Measurements from ENCODE around the gene ETV6.

Gene ETV6

GRCh38 chr12:11862798-11863197 is 213.3 kb downstream of the ETV6 start:
- H3K27me3 ChIP-seq (ENCODE audit: insufficient read depth, low read depth), result no peaks in the 10 kb centered on the region
- H2AFZ ChIP-seq (ENCODE audit: low read depth), result no peak overlapping the region
- H3K27ac ChIP-seq, result no peak overlapping the region
- no peaks in the 10 kb centered on the region for H3K4me1 ChIP-seq (ENCODE audit: low read depth, poor library complexity, severe bottlenecking)
- H3K36me3 ChIP-seq (ENCODE audit: insufficient read depth), result no peaks in the 10 kb centered on the region
- no peaks in the 10 kb centered on the region for H3K79me2 ChIP-seq (ENCODE audit: insufficient read depth, low read depth)
- H4K20me1 ChIP-seq (ENCODE audit: insufficient read depth), result no peaks in the 10 kb centered on the region
- no peak overlapping the region for H3K9ac ChIP-seq
- H3K4me3 ChIP-seq (IDR thresholded peaks at IDR 0.05; ENCODE audit: insufficient read depth, low read depth, low read length), result no peak overlapping the region
- no peak for TF ChIP-seq CTCF (conservative IDR thresholded peaks at IDR 0.05; ENCODE audit: low read depth, low read length)
- no peak overlapping the region for H3K4me2 ChIP-seq

GRCh38 chr12:11863478-11863906 is 214.0 kb downstream of the ETV6 start:
- no peak for TF ChIP-seq CTCF (conservative IDR thresholded peaks at IDR 0.05; ENCODE audit: low read depth, low read length)

GRCh38 chr12:11863988-11864387 is 214.5 kb downstream of the ETV6 start:
- Histone ChIP-seq H3K27ac (no peak overlapping the region), H3K9ac (no peak overlapping the region), H3K36me3 (ENCODE audit: insufficient read depth) (no peaks in the 10 kb centered on the region)

More at GRCh38 chr12:11863478-11863906, 214.0 kb downstream of the ETV6 start:
- Histone ChIP-seq H3K27ac (no peak overlapping the region), H4K20me1 (ENCODE audit: insufficient read depth) (no peaks in the 10 kb centered on the region), H3K4me3 (IDR thresholded peaks at IDR 0.05; ENCODE audit: insufficient read depth, low read depth, low read length) (no peak overlapping the region), H3K27me3 (ENCODE audit: insufficient read depth, low read depth) (no peaks in the 10 kb centered on the region), H3K4me1 (ENCODE audit: low read depth, poor library complexity, severe bottlenecking) (no peaks in the 10 kb centered on the region), H2AFZ (ENCODE audit: low read depth) (no peak overlapping the region), H3K4me2 (no peak overlapping the region), H3K9ac (no peak overlapping the region), H3K79me2 (ENCODE audit: insufficient read depth, low read depth) (no peaks in the 10 kb centered on the region), H3K36me3 (ENCODE audit: insufficient read depth) (no peaks in the 10 kb centered on the region)

GRCh38 chr12:11865824-11866223 is 216.3 kb downstream of the ETV6 start:
- Histone ChIP-seq H3K4me3 (IDR thresholded peaks at IDR 0.05; ENCODE audit: insufficient read depth, low read depth, low read length) (no peak overlapping the region), H3K4me2 (no peak overlapping the region), H3K4me1 (ENCODE audit: low read depth, poor library complexity, severe bottlenecking) (no peaks in the 10 kb centered on the region), H2AFZ (ENCODE audit: low read depth) (no peak overlapping the region), H3K36me3 (ENCODE audit: insufficient read depth) (no peaks in the 10 kb centered on the region), H3K27me3 (ENCODE audit: insufficient read depth, low read depth) (no peaks in the 10 kb centered on the region), H3K79me2 (ENCODE audit: insufficient read depth, low read depth) (no peaks in the 10 kb centered on the region), H4K20me1 (ENCODE audit: insufficient read depth) (no peaks in the 10 kb centered on the region), H3K9ac (no peak overlapping the region), H3K27ac (no peak overlapping the region)
- no peak for TF ChIP-seq CTCF (conservative IDR thresholded peaks at IDR 0.05; ENCODE audit: low read depth, low read length)

More at GRCh38 chr12:11863988-11864387, 214.5 kb downstream of the ETV6 start:
- Histone ChIP-seq H3K4me3 (IDR thresholded peaks at IDR 0.05; ENCODE audit: insufficient read depth, low read depth, low read length) (no peak overlapping the region), H2AFZ (ENCODE audit: low read depth) (no peak overlapping the region), H3K4me2 (no peak overlapping the region), H3K79me2 (ENCODE audit: insufficient read depth, low read depth) (no peaks in the 10 kb centered on the region), H3K27me3 (ENCODE audit: insufficient read depth, low read depth) (no peaks in the 10 kb centered on the region), H3K4me1 (ENCODE audit: low read depth, poor library complexity, severe bottlenecking) (no peaks in the 10 kb centered on the region), H4K20me1 (ENCODE audit: insufficient read depth) (no peaks in the 10 kb centered on the region)
- TF ChIP-seq CTCF (conservative IDR thresholded peaks at IDR 0.05; ENCODE audit: low read depth, low read length), result no peak

Measured in KMS-11 (cell line).